Lower lobe of right lung (tissue), 2 donors: ENCODE results near the gene NPRL2. TPM values are rescaled to one million over a fixed set of nuclear protein-coding genes. Genes with fewer than 3 reads are reported as not detected.

Experiments
- ATAC-seq, 2 donors: fragments of 200-7000 bp; cut with Tn5 transposase; one replicate each; pipeline ENCODE4 v1.9.1; 2020 to 2022; ENCODE audit warnings: mild to moderate bottlenecking in 2 of 2, moderate library complexity in 2 of 2
- DNase-seq: peaks from one replicate; pipeline ENCODE4 v3.0.0-alpha.2; 2020
- H3K27ac ChIP-seq: fragments of 200-600 bp; one replicate; pipeline ENCODE4 v1.8.0; 2022
- H3K27me3 ChIP-seq: fragments of 200-600 bp; one replicate; pipeline ENCODE4 v1.8.0; 2022; ENCODE audit warnings: low read depth
- H3K36me3 ChIP-seq: fragments of 200-600 bp; one replicate; pipeline ENCODE4 v1.8.0; 2022; ENCODE audit warnings: mild to moderate bottlenecking
- H3K4me1 ChIP-seq: fragments of 200-600 bp; one replicate; pipeline ENCODE4 v1.8.0; 2022
- H3K4me3 ChIP-seq: fragments of 200-600 bp; one replicate; pipeline ENCODE4 v1.8.0; 2022; ENCODE audit warnings: mild to moderate bottlenecking
- H3K9me3 ChIP-seq: fragments of 200-600 bp; one replicate; pipeline ENCODE4 v1.8.0; 2022
- CTCF ChIP-seq: fragments of 200-600 bp; IDR thresholded peaks from one replicate; pipeline ENCODE4 v1.8.0; 2022; ENCODE audit warnings: antibody characterized with exemption, mild to moderate bottlenecking
- intact Hi-C: fragments of 100-400 bp; cut with DNase I; formaldehyde crosslinking; loops from one replicate; pipeline ENCODE4 v1.11.0; 2022
- total RNA-seq: library from RNA; stranded (reverse); fragmentation: NEBNext Ultra II Directional; extraction: Animal tissue kit (Norgen Biotek cat#: 25700); gene quantifications from one replicate; pipeline ENCODE4 v1.2.1, GENCODE V29; 2021
- donor health status: DM: no; HTN: yes; CAD: no; lungs with severe emphysema.

Gene NPRL2
- total RNA-seq, 1 donor from 2014 or later = 17.7 TPM

GRCh38 chr3:50345008-50345407, 5.6 kb downstream of the NPRL2 start:
- no peak for ATAC-seq
- H3K4me3 ChIP-seq = peak overlapping the region; percentile 49
- peaks cover 53% of the 10 kb centered on the region for H3K4me1 ChIP-seq
- intact Hi-C loops = no loop called here
- TF ChIP-seq CTCF = no peak
- H3K36me3 ChIP-seq = peaks cover 16% of the 10 kb centered on the region
- H3K27ac ChIP-seq = no peak overlapping the region
- no peaks in the 10 kb centered on the region for H3K9me3 ChIP-seq
- DNase-seq = no peak
- H3K27me3 ChIP-seq = no peaks in the 10 kb centered on the region

GRCh38 chr3:50342813-50343633, 7.6 kb downstream of the NPRL2 start:
- intact Hi-C loops = no loop called here
- no peak for ATAC-seq
- peaks cover 7% of the 10 kb centered on the region for H3K36me3 ChIP-seq
- H3K9me3 ChIP-seq = no peaks in the 10 kb centered on the region
- H3K4me1 ChIP-seq = peaks cover 60% of the 10 kb centered on the region
- H3K27me3 ChIP-seq = no peaks in the 10 kb centered on the region
- H3K4me3 ChIP-seq = no peak overlapping the region
- no peak for TF ChIP-seq CTCF
- DNase-seq = no peak
- H3K27ac ChIP-seq = no peak overlapping the region

- Histone ChIP-seq H3K4me1 (peaks cover 63% of the 10 kb centered on the region), H3K4me3 (peak overlapping the region; percentile 84), H3K27me3 (no peaks in the 10 kb centered on the region), H3K36me3 (no peaks in the 10 kb centered on the region), H3K9me3 (no peaks in the 10 kb centered on the region), H3K27ac (peak overlapping the region; percentile 98)
- intact Hi-C loops = no loop called here
- TF ChIP-seq CTCF = no peak
- ATAC-seq (no peak), DNase-seq (no peak)
Measured at GRCh38 chr3:50341996-50342650, 8.5 kb downstream of the NPRL2 start.

GRCh38 chr3:50341537-50341936, 9.0 kb downstream of the NPRL2 start:
- H3K27me3 ChIP-seq = no peaks in the 10 kb centered on the region
- no peaks in the 10 kb centered on the region for H3K36me3 ChIP-seq
- intact Hi-C loops = no loop called here
- DNase-seq (peak; percentile 58), ATAC-seq (no peak)
- H3K4me3 ChIP-seq = peak overlapping the region; percentile 84
- H3K4me1 ChIP-seq = peaks cover 60% of the 10 kb centered on the region
- no peak for TF ChIP-seq CTCF
- no peaks in the 10 kb centered on the region for H3K9me3 ChIP-seq
- peak overlapping the region; percentile 98 for H3K27ac ChIP-seq

- TF ChIP-seq CTCF = no peak
- H3K4me1 ChIP-seq = peaks cover 60% of the 10 kb centered on the region
Measured at GRCh38 chr3:50340448-50341329, 9.9 kb downstream of the NPRL2 start, which contains the start of gene RASSF1. RASSF1 (minus strand) TSS chr3:50340836; CDS start chr3:50340805, 31 bp downstream.

More at GRCh38 chr3:50340448-50341329, 9.9 kb downstream of the NPRL2 start, which contains the start of gene RASSF1:
- Histone ChIP-seq H3K27ac (peak within 1 kb of the TSS; percentile 98), H3K9me3 (no peaks in the 10 kb centered on the region), H3K4me3 (peak within 1 kb of the TSS; percentile 84), H3K36me3 (no peaks in the 10 kb centered on the region), H3K27me3 (no peaks in the 10 kb centered on the region)
- peak; percentile 89 for DNase-seq
- intact Hi-C loops = no loop called here
- peak; percentile 58 to 61 for ATAC-seq
